HCT116 (cell line): ENCODE data around the gene AGER.

ENCODE experiments used
- CTCF ChIP-seq, 3 experiments: fragments of 200-600 bp in 1 of 3; sonication (generic) in 1 of 3; IDR thresholded peaks in 2 of 3; conservative IDR thresholded peaks in 1 of 3; 2 replicates each; pipeline ENCODE4 v1.5.1; 2012 to 2017; ENCODE audit warnings: low read depth in 2 of 3, low read length in 2 of 3, antibody characterized with exemption in 1 of 3, borderline replicate concordance in 1 of 3, control low read depth in 1 of 3, mild to moderate bottlenecking in 1 of 3, mixed read lengths in 1 of 3, mixed run types in 1 of 3, moderate library complexity in 1 of 3; ENCODE audit not compliant: insufficient read depth in 1 of 3
- ZNF274 ChIP-seq: fragments of 200-500 bp; sonication (Bioruptor generic); IDR thresholded peaks from 2 replicates; pipeline ENCODE4 v1.6.1; 2014; ENCODE audit warnings: mild to moderate bottlenecking, low read depth, low read length, inconsistent platforms

- TF ChIP-seq ZNF274 (no peak), CTCF (IDR thresholded peaks at IDR 0.05 in 2 of 3, conservative IDR thresholded peaks at IDR 0.05 in 1 of 3; ENCODE audit: borderline replicate concordance in 1 of 3, insufficient read depth in 1 of 3, low read depth in 2 of 3, low read length in 2 of 3) (no peak)
Observed at GRCh38 chr6:32152769-32153563, 31.1 kb downstream of the AGER start.
